ENCODE data around the gene WDR45B.

The WDR45B gene

GRCh38 chr17:82600731-82601446 lies 47.4 kb downstream of the WDR45B start:
- DNase-seq (ENCODE audit: low read depth, low spot score): no peak

DNA sequence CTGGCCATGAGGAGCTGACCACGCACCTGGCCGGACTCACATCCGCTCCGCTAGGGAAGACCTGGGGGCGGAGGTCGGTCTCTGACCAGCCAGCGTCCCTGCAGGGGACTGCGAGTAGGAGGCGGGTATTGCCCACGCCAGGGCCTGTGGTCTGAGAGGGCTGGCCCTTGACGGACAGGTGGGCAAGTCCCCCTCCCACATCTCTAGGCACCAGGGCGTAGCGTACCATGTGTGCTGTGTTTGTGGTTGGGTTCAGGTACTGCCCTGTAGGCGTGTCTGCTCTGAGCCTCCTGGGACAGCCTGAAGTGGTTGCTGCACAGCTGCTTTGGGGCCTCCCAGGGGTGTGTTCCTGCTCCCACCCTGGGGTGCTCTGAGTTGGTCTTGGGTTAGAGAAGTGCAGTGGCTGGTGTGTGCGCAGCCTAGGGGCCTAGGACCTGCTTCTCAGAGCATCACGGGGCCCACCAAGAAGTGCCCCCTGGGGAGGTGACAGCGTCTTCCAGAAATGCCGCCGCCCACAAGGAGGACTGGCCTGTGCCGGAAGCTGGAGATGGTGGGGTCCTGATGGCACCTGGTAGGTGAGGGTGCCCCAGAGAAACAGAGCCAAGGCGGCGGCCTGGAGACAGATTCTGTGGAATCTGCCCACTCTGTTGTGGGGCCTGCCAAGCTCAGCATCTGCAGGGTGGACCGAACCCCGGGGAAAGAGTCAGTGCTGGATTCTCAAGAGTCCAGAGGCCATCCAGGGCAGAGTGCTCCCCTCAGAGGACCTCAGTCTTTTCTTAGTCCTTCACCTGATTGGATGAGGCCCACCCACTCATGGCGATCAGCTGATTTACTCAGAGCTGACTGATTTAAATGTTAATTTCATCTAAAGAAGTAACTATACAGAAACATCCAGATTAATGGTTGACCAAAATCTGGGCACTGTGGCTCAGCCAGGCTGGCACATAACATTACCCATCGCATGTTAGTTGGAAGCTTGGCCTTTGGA lies 48.3 kb downstream of the WDR45B start:
- no peak for DNase-seq (ENCODE audit: low read depth, low spot score)

GRCh38 chr17:82598256-82599119 lies 49.8 kb downstream of the WDR45B start:
- peak; percentile 56 for DNase-seq (ENCODE audit: low read depth, low spot score)

DNA sequence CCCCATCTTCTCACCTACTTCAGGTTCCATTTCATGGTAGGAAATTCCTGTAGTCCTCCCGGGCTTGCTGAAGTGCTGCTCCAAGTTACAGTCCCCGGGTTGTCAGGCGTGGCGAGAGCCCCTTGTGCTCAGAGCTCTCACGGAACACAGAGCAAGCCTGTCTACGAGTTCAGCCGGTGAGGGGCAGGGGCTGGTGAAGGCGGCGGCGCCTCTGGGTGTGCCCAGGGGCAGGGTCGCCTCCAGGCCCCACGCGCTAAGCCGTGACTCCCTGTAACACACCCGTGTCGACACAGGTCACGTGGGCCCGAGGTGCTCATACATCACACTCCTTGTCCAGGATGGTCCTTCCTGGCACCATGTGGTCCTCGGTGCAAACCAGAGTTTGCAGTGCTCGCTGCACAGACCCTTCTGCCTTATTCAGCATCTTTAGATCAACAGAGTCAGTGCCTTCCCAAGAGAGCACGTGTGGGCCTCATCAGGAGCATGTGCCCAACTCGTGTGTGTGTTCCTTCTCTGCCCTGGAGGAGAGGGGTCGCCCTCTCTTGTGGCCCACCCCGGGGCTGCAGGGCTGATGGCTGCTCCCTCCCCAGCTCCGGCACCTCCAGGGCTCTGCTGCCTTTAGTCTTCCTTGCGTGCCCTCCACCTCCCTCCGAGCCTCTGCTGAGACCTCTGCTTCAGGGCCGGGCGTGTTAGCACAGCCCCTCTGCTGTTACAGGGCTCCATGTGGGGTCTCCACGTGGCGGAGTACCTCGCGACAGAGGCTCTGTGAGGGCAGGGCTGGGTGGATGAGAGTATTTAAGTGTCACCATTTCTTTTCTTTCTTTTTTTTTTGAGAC lies 51.2 kb downstream of the WDR45B start:
- DNase-seq (ENCODE audit: low read depth, low spot score): no peak

GRCh38 chr17:82596296-82596695 lies 51.9 kb downstream of the WDR45B start:
- DNase-seq (ENCODE audit: low read depth, low spot score): no peak

DNA sequence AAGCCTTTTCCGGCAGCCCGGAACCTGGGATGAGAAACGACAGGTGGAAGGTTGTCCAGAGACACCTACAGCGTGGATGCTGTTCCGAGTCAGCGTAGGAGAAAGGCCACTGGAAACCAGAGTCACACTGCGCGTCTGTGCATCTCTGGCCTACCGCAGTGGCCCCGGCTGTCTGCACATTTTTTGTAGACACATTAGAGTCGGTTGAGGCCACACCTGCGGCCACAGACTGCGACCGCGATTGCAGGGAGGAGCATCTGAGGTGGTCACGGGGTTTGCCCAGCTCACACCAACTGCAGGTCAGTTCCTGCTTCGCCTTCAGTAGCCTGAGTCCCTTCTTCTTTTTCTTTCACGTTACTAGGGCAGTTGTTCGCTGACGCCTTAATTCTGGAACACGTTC lies 52.4 kb downstream of the WDR45B start:
- DNase-seq (ENCODE audit: low read depth, low spot score): no peak

GRCh38 chr17:82594571-82594970 lies 53.7 kb downstream of the WDR45B start:
- no peak for DNase-seq (ENCODE audit: low read depth, low spot score)

GRCh38 chr17:82593590-82594087 lies 54.6 kb downstream of the WDR45B start:
- DNase-seq (ENCODE audit: low read depth, low spot score): no peak

DNA sequence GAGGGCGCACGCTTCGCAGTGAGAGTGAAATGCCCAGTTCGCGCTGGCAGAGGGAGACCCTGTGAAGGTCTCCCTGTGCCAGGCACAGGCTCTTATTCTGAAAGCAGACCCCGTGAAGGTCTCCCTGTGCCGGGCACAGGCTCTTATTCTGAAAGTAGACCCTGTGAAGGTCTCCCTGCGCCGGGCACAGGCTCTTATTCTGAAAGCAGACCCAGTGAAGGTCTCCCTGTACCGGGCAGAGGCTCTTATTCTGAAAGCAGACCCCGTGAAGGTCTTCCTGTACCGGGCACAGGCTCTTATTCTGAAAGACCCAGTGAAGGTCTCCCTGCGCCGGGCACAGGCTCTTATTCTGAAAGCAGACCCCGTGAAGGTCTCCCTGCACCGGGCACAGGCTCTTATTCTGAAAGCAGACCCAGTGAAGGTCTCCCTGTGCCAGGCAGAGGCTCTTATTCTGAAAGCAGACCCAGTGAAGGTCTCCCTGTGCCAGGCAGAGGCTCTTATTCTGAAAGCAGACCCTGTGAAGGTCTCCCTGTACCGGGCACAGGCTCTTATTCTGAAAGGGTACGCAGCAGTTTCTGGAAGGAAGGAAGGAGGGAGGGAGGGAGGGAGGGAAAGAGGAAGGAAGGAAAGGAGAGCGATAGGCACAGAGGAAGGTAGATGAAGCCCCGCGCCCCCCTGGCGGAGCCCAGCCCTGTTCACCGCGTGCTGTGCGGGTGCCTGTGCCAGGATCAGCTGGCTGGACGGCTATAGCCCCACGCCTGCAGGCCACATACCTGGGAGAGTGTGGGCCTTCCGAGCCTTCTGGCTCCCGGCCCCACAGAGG lies 55.3 kb downstream of the WDR45B start:
- DNase-seq (ENCODE audit: low read depth, low spot score): peak; percentile 91

DNA sequence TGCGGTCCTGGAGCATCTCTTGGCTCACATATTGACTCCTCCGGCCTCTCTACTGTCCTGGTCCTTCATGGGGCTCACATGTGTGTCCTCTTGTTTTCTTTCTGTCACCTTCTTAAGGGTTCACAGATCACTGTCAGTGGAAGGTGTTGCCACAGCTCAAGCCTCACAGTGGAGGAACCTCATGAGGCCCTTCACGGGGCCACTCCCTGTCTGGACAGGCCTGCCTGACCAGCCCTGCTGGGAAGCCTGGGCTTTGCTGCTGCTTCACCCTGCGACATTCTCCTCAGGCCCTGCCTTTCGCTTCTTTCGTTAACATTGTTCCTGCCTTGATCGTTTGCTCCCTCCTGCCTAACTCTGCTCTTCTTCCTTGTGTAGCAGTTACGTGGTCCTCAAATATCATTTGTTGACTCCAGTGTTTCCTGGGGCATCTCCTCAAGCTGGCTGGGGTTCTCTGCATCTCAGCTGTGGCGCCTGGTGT lies 55.9 kb downstream of the WDR45B start:
- DNase-seq (ENCODE audit: low read depth, low spot score): no peak

DNA sequence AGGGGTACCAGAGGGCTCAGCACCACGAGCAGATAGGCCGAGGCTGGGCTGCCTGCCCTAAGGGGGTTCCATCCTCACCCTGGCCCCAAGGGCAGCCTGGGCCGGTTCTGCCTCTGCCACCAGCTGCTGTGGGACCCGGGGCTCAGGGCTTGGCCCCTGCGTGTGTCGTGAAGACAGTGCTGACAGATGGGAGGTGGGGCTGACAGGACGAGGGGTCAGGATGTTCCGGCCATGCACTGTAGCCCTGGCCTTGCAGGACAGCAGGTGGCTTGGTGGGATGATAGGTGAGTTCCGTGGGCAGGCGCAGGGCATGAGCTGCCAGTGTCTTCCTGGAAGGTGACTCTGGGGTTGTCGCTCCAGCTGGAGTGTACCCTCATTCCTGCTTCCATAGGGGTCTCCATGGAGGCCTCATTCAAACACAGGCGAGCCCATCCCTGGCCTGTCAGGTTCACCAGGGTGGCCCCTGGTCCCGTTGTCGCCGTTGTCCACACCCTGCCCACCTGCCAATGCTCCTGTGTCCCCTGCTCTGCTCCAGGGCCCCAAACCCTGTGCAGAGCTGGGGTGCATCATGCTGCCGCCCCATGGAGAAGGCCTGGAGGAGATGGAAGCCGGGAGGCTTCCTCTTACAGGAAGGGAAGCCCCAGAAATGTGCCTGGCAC lies 57.2 kb downstream of the WDR45B start:
- DNase-seq (ENCODE audit: low read depth, low spot score): no peak

GRCh38 chr17:82590216-82590615 lies 58.0 kb downstream of the WDR45B start:
- no peak for DNase-seq (ENCODE audit: low read depth, low spot score)

- no peak for DNase-seq (ENCODE audit: low read depth, low spot score)
Observed at GRCh38 chr17:82589851-82590180, 58.4 kb downstream of the WDR45B start.

- no peak for DNase-seq (ENCODE audit: low read depth, low spot score)
Observed at GRCh38 chr17:82588266-82589175, 59.7 kb downstream of the WDR45B start.

DNA sequence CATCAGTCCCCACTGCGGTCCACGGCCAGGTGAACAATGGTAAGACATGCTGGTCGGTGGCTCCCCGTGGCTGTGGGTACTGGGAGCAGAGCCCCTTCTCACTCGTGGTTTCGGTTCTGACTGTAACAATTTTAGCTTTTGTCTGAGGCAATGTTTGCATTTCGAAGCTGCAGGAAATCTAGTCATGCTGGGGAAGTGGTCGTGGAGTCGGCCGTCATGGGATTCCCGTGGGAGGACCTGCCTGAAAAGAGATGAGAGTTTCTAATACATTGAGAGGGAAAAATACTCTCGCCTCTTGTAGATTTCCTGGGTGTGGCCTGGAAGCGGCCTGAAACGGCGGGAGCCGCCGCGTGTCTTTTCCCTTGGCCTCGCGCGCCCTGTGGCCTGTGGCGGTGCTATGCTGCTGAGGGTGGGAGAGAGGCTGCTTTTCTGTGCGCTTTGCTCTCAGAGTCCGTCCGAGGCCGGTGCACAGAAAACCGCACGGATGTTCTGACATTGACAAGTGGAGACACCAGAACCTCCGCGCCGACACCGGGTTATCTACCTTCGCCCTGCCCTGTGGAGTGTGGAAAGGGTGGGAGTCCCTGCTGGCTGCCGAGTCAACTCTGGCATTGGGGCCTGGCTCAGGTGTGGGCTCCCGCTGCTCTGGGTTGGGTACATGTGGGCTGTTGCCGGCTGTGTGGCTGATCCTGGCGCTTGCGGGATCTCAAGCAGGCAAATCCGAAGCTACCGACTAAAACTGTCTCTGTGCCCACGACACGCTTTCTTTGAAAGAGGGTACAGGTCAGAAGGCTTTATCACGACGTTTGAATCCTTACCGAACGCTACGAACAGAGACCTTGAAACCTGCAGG lies 60.8 kb downstream of the WDR45B start:
- DNase-seq (ENCODE audit: low read depth, low spot score): no peak

GRCh38 chr17:82586576-82587233 lies 61.5 kb downstream of the WDR45B start:
- no peak for DNase-seq (ENCODE audit: low read depth, low spot score)

Data from astrocyte of the hippocampus (primary cell).